IMR-90 (cell line): ENCODE data around the gene CABCOCO1. TPM values are rescaled to one million over a fixed set of nuclear protein-coding genes. Genes with fewer than 3 reads are reported as not detected.

ENCODE experiments used
- ATAC-seq: fragments of 200-7000 bp; cut with Tn5 transposase; 2 replicates; pipeline ENCODE4 v1.9.1; 2020; ENCODE audit warnings: low read depth, mild to moderate bottlenecking, moderate library complexity
- BruUV-seq: library from RNA; stranded (reverse); fragments of 400-500 nt; replicated peaks from 2 replicates; lab custom pipeline; 2021; lab: Mats Ljungman, UMichigan
- CTCF ChIA-PET: fragments of 300-600 bp; formaldehyde crosslinking; extraction: SDS; loops from one replicate; lab custom pipeline; 2021; ENCODE audit warnings: antibody characterized with exemption; lab: Yijun Ruan, JAX
- POLR2A ChIA-PET: fragments of 300-600 bp; sonication (Branson Sonifier 250); formaldehyde crosslinking; loops from one replicate; lab custom pipeline; 2022; ENCODE audit warnings: antibody characterized with exemption; ENCODE audit not compliant: unreplicated experiment; lab: Charles Lee
- DNase-seq: peaks from one replicate; pipeline ENCODE4 v3.0.0; 2013
- H2AFZ ChIP-seq: replicated peaks from 2 replicates; pipeline ENCODE3; 2013; ENCODE audit warnings: low read length, mild to moderate bottlenecking; ENCODE audit not compliant: poor library complexity
- H2AK5ac ChIP-seq: 2 replicates; pipeline ENCODE4 v1.6.1; 2013; ENCODE audit warnings: low read depth, low read length, inconsistent platforms
- H2AK9ac ChIP-seq: replicated peaks from 2 replicates; pipeline ENCODE3; 2013; ENCODE audit warnings: mild to moderate bottlenecking, low read depth, low read length, moderate library complexity; ENCODE audit not compliant: poor library complexity
- H2BK120ac ChIP-seq: 2 replicates; pipeline ENCODE4 v1.6.1; 2013; ENCODE audit warnings: low read depth, low read length, inconsistent platforms
- H2BK15ac ChIP-seq: 3 replicates; pipeline ENCODE4 v1.6.1; 2013; ENCODE audit warnings: low read depth, low read length, inconsistent platforms
- H2BK20ac ChIP-seq: 2 replicates; pipeline ENCODE4 v1.6.1; 2013; ENCODE audit warnings: low read depth, mild to moderate bottlenecking, inconsistent platforms, low read length, moderate library complexity
- H2BK5ac ChIP-seq: 2 replicates; pipeline ENCODE4 v1.6.1; 2013; ENCODE audit warnings: mild to moderate bottlenecking, low read depth, low read length, inconsistent platforms; ENCODE audit not compliant: poor library complexity, severe bottlenecking
- H3K14ac ChIP-seq: replicated peaks from 2 replicates; pipeline ENCODE4 v1.6.1; 2013; ENCODE audit warnings: low read depth, low read length, inconsistent platforms
- H3K18ac ChIP-seq: 2 replicates; pipeline ENCODE4 v1.6.1; 2013; ENCODE audit warnings: low read depth, low read length, control low read depth
- H3K23ac ChIP-seq: 2 replicates; pipeline ENCODE4 v1.6.1; 2013; ENCODE audit warnings: low read depth, low read length, inconsistent platforms
- H3K27ac ChIP-seq: 2 replicates; pipeline ENCODE4 v1.5.1; 2013; ENCODE audit warnings: mild to moderate bottlenecking, control low read depth, low read length; ENCODE audit not compliant: insufficient read depth
- H3K27me3 ChIP-seq: 2 replicates; pipeline ENCODE4 v1.6.1; 2013; ENCODE audit warnings: low read length; ENCODE audit not compliant: control insufficient read depth, insufficient read depth
- H3K36me3 ChIP-seq: 2 replicates; pipeline ENCODE4 v1.6.1; 2013; ENCODE audit warnings: low read length, mixed read lengths; ENCODE audit not compliant: control insufficient read depth, insufficient read depth
- H3K4ac ChIP-seq: 2 replicates; pipeline ENCODE4 v1.6.1; 2013; ENCODE audit warnings: low read depth, low read length, inconsistent platforms
- H3K4me1 ChIP-seq: 2 replicates; pipeline ENCODE4 v1.6.1; 2013; ENCODE audit warnings: low read length, mixed read lengths; ENCODE audit not compliant: control insufficient read depth, insufficient read depth
- H3K4me2 ChIP-seq: 2 replicates; pipeline ENCODE4 v1.6.1; 2013; ENCODE audit warnings: low read depth, mild to moderate bottlenecking, control low read depth, low read length, moderate library complexity
- H3K4me3 ChIP-seq: 2 replicates; pipeline ENCODE4 v1.5.1; 2013; ENCODE audit warnings: low read depth, mild to moderate bottlenecking, control low read depth, low read length, moderate library complexity; ENCODE audit not compliant: insufficient read depth
- H3K56ac ChIP-seq: 2 replicates; pipeline ENCODE4 v1.6.1; 2013; ENCODE audit warnings: low read length, inconsistent platforms; ENCODE audit not compliant: insufficient read depth; ENCODE audit errors: extremely low read depth
- H3K79me1 ChIP-seq, 2 experiments: 2 replicates each; pipeline ENCODE4 v1.6.1; 2013; ENCODE audit warnings: low read length in 2 of 2, inconsistent platforms in 1 of 2, low read depth in 1 of 2
- H3K9ac ChIP-seq: 2 replicates; pipeline ENCODE4 v1.6.1; 2013; ENCODE audit warnings: low read depth, low read length, control low read depth
- H3K9me1 ChIP-seq: 2 replicates; pipeline ENCODE4 v1.6.1; 2013; ENCODE audit warnings: low read length, inconsistent platforms; ENCODE audit not compliant: insufficient read depth
- H3K9me3 ChIP-seq: 2 replicates; pipeline ENCODE4 v1.6.1; 2013; ENCODE audit warnings: low read length; ENCODE audit not compliant: control insufficient read depth, insufficient read depth
- H4K20me1 ChIP-seq: 2 replicates; pipeline ENCODE4 v1.6.1; 2013; ENCODE audit warnings: low read length, inconsistent platforms; ENCODE audit not compliant: insufficient read depth
- H4K5ac ChIP-seq: 2 replicates; pipeline ENCODE4 v1.6.1; 2013; ENCODE audit warnings: mild to moderate bottlenecking, low read depth, low read length, control low read depth
- H4K8ac ChIP-seq, 2 experiments: 2 replicates each; pipeline ENCODE4 v1.6.1; 2013; ENCODE audit warnings: low read depth in 2 of 2, low read length in 2 of 2, control low read depth in 1 of 2, inconsistent platforms in 1 of 2
- H4K91ac ChIP-seq: 2 replicates; pipeline ENCODE4 v1.6.1; 2013; ENCODE audit warnings: low read depth, low read length, inconsistent platforms; ENCODE audit not compliant: insufficient read depth
- BHLHE40 ChIP-seq: fragments of 150-350 bp; IDR thresholded peaks from 2 replicates; pipeline ENCODE4 v1.6.1; 2016; ENCODE audit warnings: mild to moderate bottlenecking, low read depth, low read length
- CHD1 ChIP-seq: IDR thresholded peaks from 2 replicates; pipeline ENCODE4 v1.6.1; 2012; ENCODE audit warnings: low read depth, low read length, improper control_type of control experiment
- MAFK ChIP-seq: IDR thresholded peaks from 2 replicates; pipeline ENCODE4 v1.6.1; 2012; ENCODE audit warnings: low read depth, low read length, improper control_type of control experiment
- RFX5 ChIP-seq: IDR thresholded peaks from 2 replicates; pipeline ENCODE4 v1.8.0; 2012; ENCODE audit warnings: low read depth, mild to moderate bottlenecking, low read length, moderate library complexity
- WGBS, 2 experiments: methylation state at CpG; one replicate each; pipeline versions ENCODE4 v1.1.5 to v1.1.7; 2013; ENCODE audit warnings: missing lambda C conversion rate in 2 of 2; ENCODE audit not compliant: insufficient read length in 1 of 2; ENCODE audit errors: extremely low coverage in 2 of 2; 5-methylcytosine and 5-hydroxymethylcytosine counted together
- dilution Hi-C: fragments of 300-500 bp; cut with HindIII; formaldehyde crosslinking; loops from one replicate; pipeline ENCODE4 v1.14.3; 2018; ENCODE audit warnings: low sequenced_read_pairs; ENCODE audit not compliant: unreplicated experiment
- in situ Hi-C: fragments of 300-500 bp; cut with MboI; formaldehyde crosslinking; loops from 3 replicates; pipeline ENCODE4 v1.14.3; 2019; ENCODE audit warnings: low sequenced_read_pairs, inconsistent platforms, mixed read lengths
- intact Hi-C: fragments of 100-400 bp; cut with micrococcal nuclease; formaldehyde crosslinking; loops from 2 replicates; pipeline ENCODE4 v1.10.0; 2022
- polyA plus RNA-seq, 3 experiments: library from polyadenylated mRNA; depleted of rRNA; stranded (reverse); fragments of >200 nt; gene quantifications; 2 replicates each; pipeline ENCODE4 v1.2.3, GENCODE V29; 2012; ENCODE audit warnings: low replicate concordance in 1 of 3
- total RNA-seq: library from RNA; depleted of rRNA; stranded (reverse); fragments of >200 nt; gene quantifications from 2 replicates; pipeline ENCODE4 v1.2.3, GENCODE V29; 2012

CABCOCO1 gene
- total and polyA plus RNA-seq, 2 of the 4 experiments (the other 2 are of a cell fraction), result 0.18 to 0.31 TPM

- ATAC-seq (no peak), DNase-seq (no peak)
- no TSS peak for BruUV-seq
- dilution Hi-C loops (no loop called here), intact Hi-C loops (no loop called here), in situ Hi-C loops (no loop called here)
- Histone ChIP-seq H2AFZ (no peak overlapping the region), H3K9me1 (no peaks in the 10 kb centered on the region), H2BK15ac (no peak overlapping the region), H3K36me3 (no peaks in the 10 kb centered on the region), H3K9me3 (no peaks in the 10 kb centered on the region), H2BK5ac (no peak overlapping the region), H3K23ac (no peak overlapping the region), H3K27ac (no peak overlapping the region), H3K4ac (no peak overlapping the region), H2AK5ac (no peak overlapping the region), H4K91ac (no peak overlapping the region), H3K18ac (no peak overlapping the region), H4K20me1 (no peaks in the 10 kb centered on the region), H3K4me1 (no peaks in the 10 kb centered on the region), H3K79me1 (no peaks in the 10 kb centered on the region), H3K56ac (no peak overlapping the region), H4K8ac (no peak overlapping the region), H2AK9ac (no peak overlapping the region), H2BK20ac (no peak overlapping the region), H2BK120ac (no peak overlapping the region), H4K5ac (no peak overlapping the region), H3K4me3 (no peak overlapping the region), H3K14ac (no peak overlapping the region), H3K4me2 (no peak overlapping the region), H3K27me3 (no peaks in the 10 kb centered on the region), H3K9ac (no peak overlapping the region)
- WGBS, 2 experiments, result no CpG with 5 or more reads among the region's 6 CpGs
- POLR2A ChIA-PET, result no interaction called here
- CTCF ChIA-PET, result no interaction called here
- TF ChIP-seq RFX5 (no peak), MAFK (peak; percentile 85), BHLHE40 (no peak), CHD1 (no peak)
Observed at GRCh38 chr10:61779276-61779675, 116.5 kb downstream of the CABCOCO1 start.
